G401 (cell line): ENCODE data around the gene PTPRN2. TPM values are rescaled to one million over a fixed set of nuclear protein-coding genes. Genes with fewer than 3 reads are reported as not detected.
"Not testable (repeated sequence)": the region's sequence is repeated elsewhere in the genome, so short reads cannot be mapped to it uniquely, and the experiment has no call there.

Source experiments
- DNase-seq: peaks from one replicate; pipeline ENCODE4 v3.0.0-alpha.2; 2015; ENCODE audit warnings: low spot score
- in situ Hi-C: cut with HindIII; loops from 2 replicates; pipeline ENCODE4 v1.10.0; 2016; ENCODE audit warnings: low sequenced_read_pairs, mixed read lengths
- total RNA-seq: library from RNA; depleted of rRNA; stranded (reverse); fragments of >200 nt; shearing (Covaris generic); gene quantifications from 2 replicates; pipeline ENCODE4 v1.2.3, GENCODE V29; 2014

Gene PTPRN2
- total RNA-seq, 1 experiment from 2014 or later = not detected

DNA sequence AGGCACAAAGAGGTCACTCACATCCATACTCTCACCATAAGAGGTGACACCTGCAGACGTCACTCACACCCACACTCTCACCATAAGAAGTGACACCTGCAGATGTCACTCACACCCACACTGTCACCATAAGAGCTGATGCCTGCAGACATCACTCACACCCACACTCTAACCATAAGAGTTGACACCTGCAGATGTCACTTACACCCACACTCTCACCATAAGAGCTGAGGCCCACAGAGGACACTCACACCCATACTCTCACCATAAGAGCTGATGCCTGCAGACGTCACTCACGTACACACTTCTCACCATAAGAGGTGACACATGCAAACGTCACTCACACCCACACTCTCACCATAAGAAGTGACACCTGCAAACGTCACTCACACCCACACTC lies 255.1 kb downstream of the PTPRN2 start:
- DNase-seq, in situ Hi-C loops: not testable (repeated sequence)

DNA sequence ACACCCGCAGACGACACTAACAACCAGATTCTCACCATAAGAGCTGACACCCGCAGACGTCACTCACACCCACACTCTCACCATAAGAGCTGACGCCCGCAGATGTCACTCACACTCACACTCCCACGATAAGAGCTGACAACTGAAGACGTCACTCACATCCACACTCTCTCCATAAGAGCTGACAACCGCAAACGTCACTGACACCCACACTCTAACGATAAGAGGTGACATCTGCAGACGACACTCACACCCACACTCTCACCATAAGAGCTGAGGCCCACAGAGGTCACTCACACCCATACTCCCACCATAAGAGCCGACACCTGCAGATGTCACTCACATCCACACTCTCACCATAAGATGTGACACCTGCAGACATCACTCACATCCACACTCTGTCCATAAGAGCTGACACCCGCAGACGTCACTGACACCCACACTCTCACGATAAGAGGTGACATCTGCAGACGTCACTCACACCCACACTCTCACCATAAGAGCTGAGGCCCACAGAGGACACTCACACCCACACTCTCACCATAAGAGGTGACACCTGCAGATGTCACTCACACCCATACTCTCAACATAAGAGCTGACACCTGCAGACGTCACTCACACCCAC lies 255.7 kb downstream of the PTPRN2 start:
- in situ Hi-C loops = not testable (repeated sequence)

DNA sequence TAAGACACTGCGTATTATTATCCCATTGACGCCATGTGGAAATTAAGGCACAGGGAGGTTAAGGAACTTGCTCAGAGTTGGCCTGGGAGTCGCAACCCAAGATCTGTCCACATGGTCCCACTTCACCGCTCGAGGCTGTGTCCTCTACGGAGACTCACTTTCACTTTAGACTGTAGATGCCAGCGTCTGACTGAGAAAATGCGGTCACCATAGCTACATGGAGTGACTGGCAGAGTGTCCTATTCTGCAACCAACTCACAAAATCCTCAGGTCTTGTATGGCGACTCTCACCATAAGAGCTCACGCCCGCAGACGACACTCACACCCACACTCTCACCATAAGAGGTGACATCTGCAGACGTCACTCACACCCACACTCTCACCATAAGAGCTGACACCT lies 257.9 kb downstream of the PTPRN2 start:
- in situ Hi-C loops = no loop called here
- DNase-seq = no peak

More for the DNA sequence above, 255.7 kb downstream of the PTPRN2 start:
- not testable (repeated sequence) for DNase-seq

DNA sequence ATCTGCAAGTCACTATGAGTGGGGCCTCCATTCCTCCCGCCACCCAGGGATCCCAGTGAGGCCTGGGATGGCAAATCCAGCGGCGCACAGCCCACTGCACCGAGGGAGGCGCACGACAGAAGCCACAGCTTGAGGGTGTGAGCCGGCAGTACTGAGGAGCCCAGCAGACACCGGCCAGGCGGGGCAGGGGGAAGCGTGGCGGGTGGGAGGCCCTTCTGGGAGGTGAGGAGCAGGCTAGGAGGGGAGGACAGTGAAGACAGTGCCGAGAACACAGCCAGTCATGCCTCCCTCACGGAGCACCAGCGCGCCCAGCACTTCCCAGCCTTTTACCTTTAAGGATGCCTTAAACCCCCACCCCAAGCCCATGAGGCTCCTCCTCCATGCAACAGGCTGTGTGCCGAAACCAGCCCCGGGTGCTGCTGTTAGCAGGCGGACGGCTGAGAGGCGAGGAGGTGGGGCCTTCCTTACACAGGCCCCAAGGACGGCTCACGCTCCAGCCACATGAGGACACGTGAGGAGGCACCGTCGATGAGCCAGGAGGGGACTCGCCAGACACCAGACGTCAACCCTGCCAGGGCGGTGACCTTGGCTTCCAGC lies 258.5 kb downstream of the PTPRN2 start:
- in situ Hi-C loops = no loop called here
- DNase-seq = no peak

DNA sequence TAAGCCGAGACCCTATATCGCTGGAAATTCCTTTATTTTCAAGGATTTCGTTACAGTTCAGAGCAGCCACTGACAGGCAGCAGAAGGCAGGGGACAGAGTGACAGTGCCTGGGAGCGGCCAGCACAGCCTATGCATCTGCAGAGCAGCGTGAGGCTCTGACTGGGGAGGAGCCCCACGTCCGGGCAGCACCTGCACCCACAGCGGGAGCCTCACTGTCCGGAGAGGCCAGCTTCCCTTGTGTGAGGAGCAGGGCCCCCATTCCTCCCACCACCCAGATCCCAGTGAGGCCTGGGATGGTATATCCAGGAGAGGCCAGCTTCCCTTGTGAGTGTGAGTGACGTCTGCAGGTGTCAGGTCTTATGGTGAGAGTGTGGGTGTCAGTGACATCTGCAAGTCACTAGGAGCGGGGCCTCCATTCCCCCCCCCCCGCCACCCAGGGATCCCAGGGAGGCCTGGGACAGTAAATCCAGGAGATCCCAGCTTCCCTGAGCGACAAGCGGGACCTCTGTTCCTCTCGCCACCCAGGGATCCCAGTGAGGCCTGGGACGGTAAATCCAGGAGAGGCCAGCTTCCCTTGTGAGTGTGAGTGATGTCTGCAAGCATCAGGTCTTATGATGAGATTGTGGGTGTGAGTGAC lies 259.1 kb downstream of the PTPRN2 start:
- DNase-seq = no peak
- in situ Hi-C loops = no loop called here

DNA sequence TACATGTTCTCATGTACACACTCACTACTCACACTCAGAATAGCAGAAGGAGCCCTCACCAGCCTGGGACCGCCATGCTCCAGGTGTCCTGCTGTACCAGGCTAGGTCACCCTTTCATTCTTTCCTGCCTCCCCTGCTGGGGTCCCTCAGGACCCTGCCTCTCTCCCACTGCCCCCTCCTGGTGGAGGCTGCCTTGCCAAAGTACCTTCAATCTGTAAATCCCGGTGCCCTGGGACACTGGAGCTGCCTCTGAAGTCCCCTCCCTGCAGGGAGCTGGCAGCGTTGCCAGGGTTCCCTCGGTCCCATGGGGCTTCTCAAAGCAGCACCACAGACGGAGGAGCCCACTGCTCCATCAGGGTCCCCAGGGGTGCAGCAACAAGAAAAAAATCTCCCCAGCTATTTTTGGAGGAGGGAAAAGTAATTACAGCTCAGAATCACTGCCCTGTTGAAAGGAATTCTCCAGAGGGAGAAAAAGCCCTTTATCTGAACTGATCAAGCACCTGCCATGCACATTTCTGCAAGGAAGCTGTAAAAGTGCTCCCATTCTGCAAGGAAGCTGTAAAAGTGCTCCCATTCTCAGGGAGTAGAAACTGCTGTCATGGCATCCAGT lies 259.9 kb downstream of the PTPRN2 start:
- in situ Hi-C loops = no loop called here
- no peak for DNase-seq

DNA sequence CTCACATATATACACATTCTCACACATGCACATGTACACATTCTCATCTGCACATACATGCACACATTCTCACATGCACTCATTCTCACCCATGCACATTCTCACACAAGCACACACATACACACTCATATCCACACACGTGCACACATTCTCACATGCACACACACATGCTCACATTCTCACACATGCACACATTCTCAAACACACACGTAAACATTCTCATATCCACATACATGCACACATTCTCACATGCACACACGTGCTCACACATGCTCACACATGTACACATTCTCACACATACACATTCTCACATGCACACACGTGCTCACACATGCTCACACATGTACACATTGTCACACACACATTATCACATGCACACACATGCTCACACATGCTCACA lies 260.6 kb downstream of the PTPRN2 start:
- in situ Hi-C loops = no loop called here
- DNase-seq = no peak

DNA sequence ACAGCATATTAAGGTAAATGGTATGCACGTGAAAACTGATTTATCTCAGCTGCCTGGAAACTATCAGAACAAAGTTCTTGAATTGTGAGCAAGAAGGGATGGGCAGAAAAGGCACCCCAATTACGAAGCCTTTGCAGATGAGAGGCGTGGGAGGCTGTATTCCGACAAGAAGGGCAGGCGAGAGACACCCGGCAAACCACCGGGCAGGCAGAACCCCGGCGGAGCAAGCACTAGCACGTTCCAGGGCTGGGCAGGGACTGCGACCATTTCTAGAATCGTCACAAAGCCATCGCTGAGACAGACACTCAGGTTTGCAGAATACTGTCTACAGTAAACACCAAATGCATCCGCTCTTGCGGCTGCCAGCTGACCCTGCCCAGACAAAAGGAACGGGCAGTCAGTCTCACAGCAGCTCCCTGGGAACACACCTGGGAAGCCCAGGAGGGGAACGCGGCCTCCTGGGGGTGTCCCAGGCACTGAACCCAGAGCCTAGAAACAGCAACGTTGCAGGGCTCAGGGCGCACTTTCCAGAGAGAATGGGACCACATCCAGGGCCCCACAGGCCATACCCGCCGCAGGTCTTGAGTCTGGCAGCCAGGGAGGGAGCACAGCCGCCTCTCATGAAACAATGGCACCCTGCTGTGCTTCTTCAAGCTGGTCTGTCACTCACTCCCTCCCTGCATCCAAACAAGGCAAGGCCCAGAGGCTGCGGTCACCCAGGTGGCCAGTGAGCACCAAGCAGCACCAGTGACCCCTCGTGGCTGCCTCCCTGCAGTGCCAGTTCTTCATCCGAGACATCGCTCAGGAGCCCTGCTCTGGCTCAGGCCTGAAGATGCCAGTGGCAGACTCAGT lies 261.9 kb downstream of the PTPRN2 start:
- peak; percentile 89 for DNase-seq

DNA sequence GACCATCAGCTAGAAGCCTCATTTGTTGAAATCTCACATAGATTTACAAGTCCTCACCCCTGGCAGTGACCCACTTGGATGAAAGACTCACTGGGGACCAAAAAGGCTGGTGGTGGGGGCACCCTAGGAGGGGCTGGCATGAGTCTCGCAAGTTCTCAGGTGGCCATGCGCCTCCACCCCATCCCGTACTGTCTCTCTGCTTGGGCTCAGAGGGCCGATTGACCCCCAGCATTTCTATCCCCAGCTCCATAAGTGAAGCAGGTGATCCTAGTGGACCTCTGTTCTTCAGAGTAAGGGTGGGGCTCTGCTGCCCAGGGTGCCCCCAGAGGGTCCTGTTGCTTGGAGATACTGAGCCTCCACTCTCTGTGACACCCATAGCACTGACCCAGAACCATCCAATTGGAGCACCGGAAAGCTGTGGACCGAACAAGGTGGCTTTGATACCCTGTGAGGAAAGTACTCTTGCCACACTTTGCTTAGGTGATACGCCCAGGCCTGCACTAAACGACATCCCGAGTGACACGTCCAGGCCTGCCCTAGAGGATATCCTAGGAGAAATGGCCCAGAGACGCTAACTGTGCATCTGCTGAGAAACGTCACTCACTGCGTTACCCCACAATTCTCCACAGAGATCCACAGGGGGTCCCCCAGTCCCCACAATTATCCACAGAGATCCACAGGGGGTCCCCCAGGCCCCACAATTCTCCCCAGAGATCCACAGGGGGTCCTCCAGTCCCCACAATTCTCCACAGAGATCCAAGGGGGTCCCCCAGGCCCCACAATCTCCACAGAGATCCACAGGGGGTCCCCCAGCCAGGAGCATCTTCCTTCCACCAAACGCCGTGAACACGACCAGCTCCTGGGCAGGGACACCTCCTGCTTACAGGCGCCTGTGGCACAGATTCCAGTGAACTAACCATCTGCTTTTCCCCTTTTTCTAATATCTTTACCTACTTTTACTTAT lies 262.9 kb downstream of the PTPRN2 start:
- no peak for DNase-seq
- in situ Hi-C loops = no loop called here

More for the DNA sequence above, 261.9 kb downstream of the PTPRN2 start:
- in situ Hi-C loops = no loop called here

DNA sequence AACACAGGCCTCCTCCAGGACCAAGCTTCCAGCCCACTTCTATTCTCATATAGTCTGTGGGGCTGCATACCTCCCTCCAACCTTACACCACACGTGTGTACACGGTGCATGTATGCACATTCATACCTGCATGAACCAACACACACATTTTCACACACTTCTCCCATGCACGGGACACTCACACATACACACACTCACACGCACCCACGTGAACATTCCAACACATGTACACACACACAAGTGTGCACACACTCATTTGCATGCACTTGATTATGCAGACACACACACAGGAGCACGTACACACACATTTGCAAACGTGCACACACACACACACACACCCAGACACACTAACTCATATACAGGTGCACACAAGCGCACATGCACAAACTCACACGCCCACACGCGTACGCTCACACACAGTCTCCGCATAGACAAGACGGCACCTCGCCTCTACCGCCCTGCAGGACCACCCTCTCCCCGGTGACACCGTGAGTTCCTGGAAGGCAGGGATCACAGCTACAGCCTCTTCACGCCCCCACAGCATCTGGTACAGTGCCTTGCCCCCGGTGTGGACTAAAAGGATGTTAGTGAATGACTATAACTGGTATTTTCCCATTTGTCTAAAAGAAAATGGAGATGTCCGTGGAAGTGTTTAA lies 263.8 kb downstream of the PTPRN2 start:
- in situ Hi-C loops = no loop called here
- no peak for DNase-seq

DNA sequence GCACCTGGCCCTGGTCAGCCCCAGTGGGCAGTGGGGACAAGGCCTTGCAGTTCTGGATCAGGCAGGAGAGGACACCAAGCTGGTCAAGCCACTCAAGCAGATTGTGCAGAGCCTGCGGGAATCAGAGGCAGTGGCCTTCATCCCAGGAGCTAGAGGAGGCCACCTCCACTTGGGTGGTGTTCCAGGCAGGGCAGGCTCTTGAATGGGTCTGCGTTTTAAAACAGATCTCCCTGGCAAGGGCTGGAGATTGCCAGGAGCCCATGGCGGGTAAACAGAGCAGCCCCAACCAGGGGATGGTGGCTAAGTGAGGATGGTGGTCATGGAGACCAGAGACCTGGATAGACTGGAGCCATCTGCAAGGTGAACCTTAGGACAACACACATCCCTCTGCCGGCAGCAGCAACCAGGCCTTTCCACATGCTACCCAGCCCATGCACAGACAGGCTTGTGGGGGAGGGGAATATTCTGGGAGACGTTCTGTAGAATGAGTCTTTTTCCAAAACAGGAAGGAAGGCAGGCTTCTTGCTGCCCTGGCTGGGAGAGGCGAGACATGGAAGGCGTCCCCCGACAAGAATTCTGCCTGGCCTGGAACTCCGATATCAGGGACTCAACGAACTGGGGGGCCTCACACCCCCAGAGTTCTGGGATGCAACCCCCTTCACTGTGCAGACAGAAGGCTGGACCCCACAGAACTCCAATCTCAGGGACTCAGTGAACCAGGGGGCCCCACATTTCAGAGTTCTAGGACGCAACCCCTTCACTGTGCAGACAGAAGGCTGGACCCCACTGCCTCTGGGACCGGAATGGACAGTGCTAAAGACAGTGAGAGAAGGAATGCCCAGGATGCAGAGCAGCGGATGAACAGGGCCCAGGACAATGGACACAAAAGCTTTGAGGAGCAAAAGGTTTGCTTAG lies 264.8 kb downstream of the PTPRN2 start:
- in situ Hi-C loops = no loop called here
- no peak for DNase-seq

DNA sequence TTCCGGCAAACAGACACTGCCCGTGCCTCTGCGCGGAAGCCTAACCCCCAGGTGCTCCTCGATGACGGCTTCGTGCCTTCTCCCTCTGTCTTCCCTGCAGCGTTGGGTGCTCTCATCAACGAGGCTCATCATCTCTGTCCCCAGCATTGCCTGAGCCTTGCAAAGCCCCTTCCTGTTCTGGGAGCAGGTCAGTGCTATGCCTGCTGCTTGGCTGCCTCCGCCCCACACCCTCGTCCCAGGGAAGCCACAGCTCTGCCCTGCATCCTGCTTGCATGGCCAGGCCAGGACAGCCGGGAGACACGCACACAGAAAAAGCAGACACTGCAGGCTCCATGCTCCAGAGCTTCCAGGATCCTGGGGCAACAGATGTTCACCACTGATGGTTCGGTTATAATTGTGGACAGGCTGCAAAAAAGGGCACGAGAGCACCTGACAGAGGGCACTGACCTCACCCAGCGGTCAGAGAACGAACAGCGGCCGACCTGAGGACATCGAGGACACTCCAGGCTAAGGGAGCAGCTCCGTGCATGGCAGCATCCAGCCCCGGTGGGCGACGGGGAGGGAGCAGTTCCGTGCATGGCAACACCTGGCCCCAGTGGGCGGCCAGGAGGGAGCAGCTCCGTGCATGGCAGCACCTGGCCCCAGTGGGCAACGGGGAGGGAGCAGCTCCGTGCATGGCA lies 265.5 kb downstream of the PTPRN2 start:
- in situ Hi-C loops = no loop called here
- no peak for DNase-seq

DNA sequence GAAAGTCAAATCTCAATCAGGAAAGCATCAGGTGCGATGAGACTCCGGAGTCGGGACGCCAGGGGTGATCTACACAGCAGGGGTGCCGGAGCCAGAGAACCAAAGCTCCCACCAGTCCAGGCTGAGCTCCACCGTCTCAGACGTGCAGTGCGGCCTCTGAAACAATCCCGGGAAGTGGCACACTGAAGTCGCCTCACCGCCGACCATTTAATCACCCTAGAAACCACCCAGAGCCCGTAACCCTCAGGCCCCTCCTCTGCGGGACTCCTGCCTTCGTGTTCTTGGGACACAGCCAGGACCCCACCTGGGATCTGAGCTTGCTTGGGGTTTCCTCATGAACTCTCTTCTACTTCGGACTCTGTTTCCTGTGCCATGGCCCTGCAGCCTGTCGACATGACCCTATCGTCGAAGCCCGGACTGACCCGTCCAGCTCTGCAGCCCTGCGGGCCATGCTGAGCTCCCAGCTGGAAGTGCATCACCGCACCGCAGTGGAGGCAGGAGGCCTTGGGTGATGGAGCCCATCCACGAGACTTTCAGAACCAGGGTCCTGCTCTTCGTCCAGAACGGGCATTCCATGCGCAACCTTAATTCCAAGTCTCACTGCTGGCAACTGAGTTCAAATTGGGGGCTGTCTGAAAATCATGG lies 266.4 kb downstream of the PTPRN2 start:
- in situ Hi-C loops = no loop called here
- no peak for DNase-seq

DNA sequence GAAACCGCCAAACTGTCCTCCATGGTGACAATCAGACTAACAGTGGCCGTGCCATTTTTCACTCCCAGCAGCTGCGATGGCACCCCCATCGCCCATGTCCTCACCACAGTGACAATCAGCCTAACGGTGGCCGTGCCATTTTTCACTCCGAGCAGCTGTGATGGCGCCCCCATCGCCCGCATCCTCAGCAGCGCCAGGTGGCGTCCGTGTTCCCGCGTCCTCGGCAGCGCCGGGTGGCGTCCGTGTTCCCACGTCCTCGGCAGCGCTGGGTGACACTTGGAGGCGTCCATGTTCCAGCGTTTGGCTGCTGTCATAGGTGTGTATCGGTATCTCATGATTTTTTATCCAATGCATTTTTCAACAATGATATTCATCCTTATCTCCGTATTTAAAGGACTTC lies 267.3 kb downstream of the PTPRN2 start:
- DNase-seq = no peak
- in situ Hi-C loops = no loop called here

DNA sequence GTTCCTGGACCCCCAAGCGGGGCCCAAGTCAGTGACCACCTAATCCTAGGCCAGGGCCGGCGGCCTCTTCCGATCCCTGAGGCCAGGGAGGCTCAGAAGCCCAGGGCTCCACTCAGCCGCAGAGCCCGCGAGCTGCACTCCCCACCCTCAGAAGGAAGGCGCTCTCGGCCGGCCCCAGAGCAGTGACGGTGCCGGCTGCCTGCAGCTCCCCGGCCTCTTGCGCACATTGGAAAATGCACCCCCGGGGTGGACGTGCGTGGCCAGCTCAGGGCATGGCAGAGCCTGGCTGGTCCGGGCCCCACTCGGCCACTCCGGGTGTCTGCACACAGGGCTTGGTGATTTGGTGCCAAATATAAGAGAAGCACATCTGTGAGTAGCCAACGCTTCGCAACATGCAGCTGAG lies 269.1 kb downstream of the PTPRN2 start:
- no peak for DNase-seq

More for the DNA sequence above, 269.1 kb downstream of the PTPRN2 start:
- in situ Hi-C loops = no loop called here
